HG03103 (cell line): ENCODE data around the gene SRC.

Experiments used
- ATAC-seq: cut with Tn5 transposase; IDR thresholded peaks from one replicate; pipeline ENCODE4 v1.9.1; 2021; ENCODE audit warnings: low read depth; ENCODE audit not compliant: unreplicated experiment

Gene SRC

GRCh38 chr20:37442547-37442946, 96.6 kb downstream of the SRC start:
- ATAC-seq: no peak

GRCh38 chr20:37442986-37443385, 97.0 kb downstream of the SRC start:
- ATAC-seq: no peak

GRCh38 chr20:37443596-37443995, 97.7 kb downstream of the SRC start:
- no peak for ATAC-seq

- ATAC-seq: no peak
These were observed 99.1 kb downstream of the SRC start for GRCh38 chr20:37445041-37445440.

- no peak for ATAC-seq
These were observed 100.5 kb downstream of the SRC start for GRCh38 chr20:37446286-37447032.

- ATAC-seq: no peak
These were observed 101.7 kb downstream of the SRC start for GRCh38 chr20:37447688-37448087.

- no peak for ATAC-seq
These were observed 103.3 kb downstream of the SRC start for GRCh38 chr20:37449276-37449675.

- no peak for ATAC-seq
These were observed 104.4 kb downstream of the SRC start for GRCh38 chr20:37450344-37450743.

- ATAC-seq: no peak
These were observed 105.7 kb downstream of the SRC start for GRCh38 chr20:37451616-37452015.

- ATAC-seq: no peak
These were observed 106.3 kb downstream of the SRC start for GRCh38 chr20:37452236-37452635.

- ATAC-seq: no peak
These were observed 107.3 kb downstream of the SRC start for GRCh38 chr20:37453288-37453687.

GRCh38 chr20:37453836-37454235, 107.9 kb downstream of the SRC start:
- no peak for ATAC-seq

- ATAC-seq: no peak
These were observed 108.9 kb downstream of the SRC start for GRCh38 chr20:37454636-37455385.
